ENCODE results near the gene ZNF821. TPM values are rescaled to one million over a fixed set of nuclear protein-coding genes. Genes with fewer than 3 reads are reported as not detected.

Gene ZNF821
- total and polyA plus RNA-seq, 10 of the 15 experiments (the other 5 are each of a cell fraction or from before 2014, with no cell fraction given) = 0.82 to 9.9 (median 6.8) TPM

DNA sequence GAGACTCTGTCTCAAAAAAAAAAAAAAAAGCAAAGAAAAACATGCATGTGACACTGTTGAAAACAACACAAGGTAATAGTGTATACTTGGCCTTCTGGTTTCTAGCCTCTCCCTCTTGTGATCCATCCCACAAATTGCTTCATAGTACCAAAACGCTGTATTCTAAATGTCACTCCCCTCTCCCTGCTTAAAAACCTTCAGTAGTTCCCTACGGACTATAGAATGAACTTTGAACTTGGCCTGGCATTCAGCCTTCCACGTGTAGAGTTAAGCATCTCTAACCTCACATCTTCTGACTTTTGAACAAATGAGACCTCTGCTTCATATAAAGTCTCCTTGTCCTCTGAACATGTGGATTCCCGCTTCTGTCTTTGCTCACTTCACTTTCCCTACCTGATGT is 5.1 kb downstream of the ZNF821 start:
- DNase-seq (ENCODE audit: low read depth, low spot score) = no peak
- no TSS peak for BruUV-seq (replicated peaks)
- Histone ChIP-seq H3K79me2 (ENCODE audit: control insufficient read depth, insufficient read depth, low read length) (no peaks in the 10 kb centered on the region), H3K4me3 (no peak overlapping the region), H3K4me2 (ENCODE audit: control insufficient read depth, insufficient read depth) (no peak overlapping the region), H4K20me1 (ENCODE audit: control insufficient read depth, insufficient read depth) (no peaks in the 10 kb centered on the region), H2AFZ (ENCODE audit: control insufficient read depth, low read depth, low read length) (no peak overlapping the region), H3K27me3 (replicated peaks in 1 of 2; ENCODE audit: control insufficient read depth in 2 of 2, insufficient read depth in 2 of 2, low read length in 1 of 2) (no peaks in the 10 kb centered on the region), H3K27ac (ENCODE audit: control insufficient read depth, insufficient read depth) (no peak overlapping the region), H3K4me1 (ENCODE audit: control insufficient read depth, insufficient read depth, low read length) (peaks cover 12% of the 10 kb centered on the region), H3K9me3 (replicated peaks; ENCODE audit: control insufficient read depth, insufficient read depth, low read length) (no peaks in the 10 kb centered on the region), H3K9ac (ENCODE audit: control insufficient read depth, insufficient read depth, low read length) (no peak overlapping the region), H3K36me3 (ENCODE audit: control insufficient read depth in 2 of 2, insufficient read depth in 2 of 2, low read length in 1 of 2) (no peaks in the 10 kb centered on the region)
- RAD21 ChIA-PET (ENCODE audit: unreplicated experiment) = interaction anchor here (1.0 kb wide), 1 partner anchor 216 kb away, joined by 3 read pairs; no protein-coding TSS in a partner anchor
- no peak for FAIRE-seq
- no peak for ATAC-seq
- CTCF ChIA-PET = interaction anchor here (1.2 kb wide), 1 partner anchor 121 kb away, joined by 3 read pairs; no protein-coding TSS in a partner anchor
- WGBS (ENCODE audit: insufficient coverage, insufficient replicate concordance, low lambda C conversion rate, missing lambda C conversion rate) = 87% methylated on average over 4 of the region's 4 CpGs
- POLR2A ChIA-PET = no interaction called here
- in situ Hi-C loops (cut with MboI) = no loop called here
- SMC1A ChIA-PET (ENCODE audit: uncharacterized antibody, unreplicated experiment) = interaction anchor here (1.2 kb wide), 1 partner anchor 36 kb away, joined by 3 read pairs; no protein-coding TSS in a partner anchor
- intact Hi-C loops (cut with micrococcal nuclease; ENCODE audit: unreplicated experiment) = no loop called here
- no peak for TF ChIP-seq WRNIP1 (IDR thresholded peaks at IDR 0.05; ENCODE audit: borderline replicate concordance, low read depth, low read length)
- TF ChIP-seq ASH2L (IDR thresholded peaks at IDR 0.05; ENCODE audit: borderline replicate concordance, low read depth) = no peak
- no peak for TF ChIP-seq SPI1 (IDR thresholded peaks at IDR 0.05; ENCODE audit: borderline replicate concordance, insufficient read depth, low read depth, low read length)
- TF ChIP-seq, protein P1, sequence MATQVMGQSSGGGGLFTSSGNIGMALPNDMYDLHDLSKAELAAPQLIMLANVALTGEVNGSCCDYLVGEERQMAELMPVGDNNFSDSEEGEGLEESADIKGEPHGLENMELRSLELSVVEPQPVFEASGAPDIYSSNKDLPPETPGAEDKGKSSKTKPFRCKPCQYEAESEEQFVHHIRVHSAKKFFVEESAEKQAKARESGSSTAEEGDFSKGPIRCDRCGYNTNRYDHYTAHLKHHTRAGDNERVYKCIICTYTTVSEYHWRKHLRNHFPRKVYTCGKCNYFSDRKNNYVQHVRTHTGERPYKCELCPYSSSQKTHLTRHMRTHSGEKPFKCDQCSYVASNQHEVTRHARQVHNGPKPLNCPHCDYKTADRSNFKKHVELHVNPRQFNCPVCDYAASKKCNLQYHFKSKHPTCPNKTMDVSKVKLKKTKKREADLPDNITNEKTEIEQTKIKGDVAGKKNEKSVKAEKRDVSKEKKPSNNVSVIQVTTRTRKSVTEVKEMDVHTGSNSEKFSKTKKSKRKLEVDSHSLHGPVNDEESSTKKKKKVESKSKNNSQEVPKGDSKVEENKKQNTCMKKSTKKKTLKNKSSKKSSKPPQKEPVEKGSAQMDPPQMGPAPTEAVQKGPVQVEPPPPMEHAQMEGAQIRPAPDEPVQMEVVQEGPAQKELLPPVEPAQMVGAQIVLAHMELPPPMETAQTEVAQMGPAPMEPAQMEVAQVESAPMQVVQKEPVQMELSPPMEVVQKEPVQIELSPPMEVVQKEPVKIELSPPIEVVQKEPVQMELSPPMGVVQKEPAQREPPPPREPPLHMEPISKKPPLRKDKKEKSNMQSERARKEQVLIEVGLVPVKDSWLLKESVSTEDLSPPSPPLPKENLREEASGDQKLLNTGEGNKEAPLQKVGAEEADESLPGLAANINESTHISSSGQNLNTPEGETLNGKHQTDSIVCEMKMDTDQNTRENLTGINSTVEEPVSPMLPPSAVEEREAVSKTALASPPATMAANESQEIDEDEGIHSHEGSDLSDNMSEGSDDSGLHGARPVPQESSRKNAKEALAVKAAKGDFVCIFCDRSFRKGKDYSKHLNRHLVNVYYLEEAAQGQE (IDR thresholded peaks at IDR 0.05; ENCODE audit: low read depth, low read length) = no peak
- TF ChIP-seq ZNF274 (IDR thresholded peaks at IDR 0.05; ENCODE audit: insufficient read depth, insufficient read length) = no peak
- no peak for TF ChIP-seq SMARCA5 (IDR thresholded peaks at IDR 0.05)
- TF ChIP-seq GATAD2B (conservative IDR thresholded peaks at IDR 0.05; ENCODE audit: low read depth) = no peak
- TF ChIP-seq, protein P2, sequence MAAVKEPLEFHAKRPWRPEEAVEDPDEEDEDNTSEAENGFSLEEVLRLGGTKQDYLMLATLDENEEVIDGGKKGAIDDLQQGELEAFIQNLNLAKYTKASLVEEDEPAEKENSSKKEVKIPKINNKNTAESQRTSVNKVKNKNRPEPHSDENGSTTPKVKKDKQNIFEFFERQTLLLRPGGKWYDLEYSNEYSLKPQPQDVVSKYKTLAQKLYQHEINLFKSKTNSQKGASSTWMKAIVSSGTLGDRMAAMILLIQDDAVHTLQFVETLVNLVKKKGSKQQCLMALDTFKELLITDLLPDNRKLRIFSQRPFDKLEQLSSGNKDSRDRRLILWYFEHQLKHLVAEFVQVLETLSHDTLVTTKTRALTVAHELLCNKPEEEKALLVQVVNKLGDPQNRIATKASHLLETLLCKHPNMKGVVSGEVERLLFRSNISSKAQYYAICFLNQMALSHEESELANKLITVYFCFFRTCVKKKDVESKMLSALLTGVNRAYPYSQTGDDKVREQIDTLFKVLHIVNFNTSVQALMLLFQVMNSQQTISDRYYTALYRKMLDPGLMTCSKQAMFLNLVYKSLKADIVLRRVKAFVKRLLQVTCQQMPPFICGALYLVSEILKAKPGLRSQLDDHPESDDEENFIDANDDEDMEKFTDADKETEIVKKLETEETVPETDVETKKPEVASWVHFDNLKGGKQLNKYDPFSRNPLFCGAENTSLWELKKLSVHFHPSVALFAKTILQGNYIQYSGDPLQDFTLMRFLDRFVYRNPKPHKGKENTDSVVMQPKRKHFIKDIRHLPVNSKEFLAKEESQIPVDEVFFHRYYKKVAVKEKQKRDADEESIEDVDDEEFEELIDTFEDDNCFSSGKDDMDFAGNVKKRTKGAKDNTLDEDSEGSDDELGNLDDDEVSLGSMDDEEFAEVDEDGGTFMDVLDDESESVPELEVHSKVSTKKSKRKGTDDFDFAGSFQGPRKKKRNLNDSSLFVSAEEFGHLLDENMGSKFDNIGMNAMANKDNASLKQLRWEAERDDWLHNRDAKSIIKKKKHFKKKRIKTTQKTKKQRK (IDR thresholded peaks at IDR 0.05; ENCODE audit: low read depth, low read length) = no peak
- no peak for TF ChIP-seq SUPT20H (IDR thresholded peaks at IDR 0.05; ENCODE audit: borderline replicate concordance, control insufficient read depth, low read depth, low read length)
- no peak for TF ChIP-seq RELA (IDR thresholded peaks at IDR 0.05; ENCODE audit: borderline replicate concordance, partially characterized antibody)
- TF ChIP-seq RUNX3 (IDR thresholded peaks at IDR 0.05; ENCODE audit: low read length) = no peak
- TF ChIP-seq IKZF2 (IDR thresholded peaks at IDR 0.05) = no peak
- TF ChIP-seq, protein P3, sequence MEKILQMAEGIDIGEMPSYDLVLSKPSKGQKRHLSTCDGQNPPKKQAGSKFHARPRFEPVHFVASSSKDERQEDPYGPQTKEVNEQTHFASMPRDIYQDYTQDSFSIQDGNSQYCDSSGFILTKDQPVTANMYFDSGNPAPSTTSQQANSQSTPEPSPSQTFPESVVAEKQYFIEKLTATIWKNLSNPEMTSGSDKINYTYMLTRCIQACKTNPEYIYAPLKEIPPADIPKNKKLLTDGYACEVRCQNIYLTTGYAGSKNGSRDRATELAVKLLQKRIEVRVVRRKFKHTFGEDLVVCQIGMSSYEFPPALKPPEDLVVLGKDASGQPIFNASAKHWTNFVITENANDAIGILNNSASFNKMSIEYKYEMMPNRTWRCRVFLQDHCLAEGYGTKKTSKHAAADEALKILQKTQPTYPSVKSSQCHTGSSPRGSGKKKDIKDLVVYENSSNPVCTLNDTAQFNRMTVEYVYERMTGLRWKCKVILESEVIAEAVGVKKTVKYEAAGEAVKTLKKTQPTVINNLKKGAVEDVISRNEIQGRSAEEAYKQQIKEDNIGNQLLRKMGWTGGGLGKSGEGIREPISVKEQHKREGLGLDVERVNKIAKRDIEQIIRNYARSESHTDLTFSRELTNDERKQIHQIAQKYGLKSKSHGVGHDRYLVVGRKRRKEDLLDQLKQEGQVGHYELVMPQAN (conservative IDR thresholded peaks at IDR 0.05) = no peak
- no peak for TF ChIP-seq KDM1A (IDR thresholded peaks at IDR 0.05; ENCODE audit: borderline replicate concordance)

Data from GM12878 (cell line).